DOHH2 (cell line): ENCODE data around the gene BAIAP2L1.
"Not testable (repeated sequence)": the region's sequence is repeated elsewhere in the genome, so short reads cannot be mapped to it uniquely, and the experiment has no call there.

Experiments used
- EZH2phosphoT487 ChIP-seq: fragments of 200-600 bp; sonication (generic); IDR thresholded peaks from 2 replicates; pipeline ENCODE4 v1.6.1; 2017; ENCODE audit warnings: borderline replicate concordance, mild to moderate bottlenecking, antibody characterized with exemption, low read length, moderate library complexity, mixed read lengths
- TF ChIP-seq, protein P1 (sequence below): fragments of 200-600 bp; sonication (generic); IDR thresholded peaks from one replicate; pipeline ENCODE4 v1.5.1; 2014; ENCODE audit warnings: antibody characterized with exemption, mild to moderate bottlenecking, low read depth, low read length; ENCODE audit not compliant: poor library complexity, severe bottlenecking

DNA sequence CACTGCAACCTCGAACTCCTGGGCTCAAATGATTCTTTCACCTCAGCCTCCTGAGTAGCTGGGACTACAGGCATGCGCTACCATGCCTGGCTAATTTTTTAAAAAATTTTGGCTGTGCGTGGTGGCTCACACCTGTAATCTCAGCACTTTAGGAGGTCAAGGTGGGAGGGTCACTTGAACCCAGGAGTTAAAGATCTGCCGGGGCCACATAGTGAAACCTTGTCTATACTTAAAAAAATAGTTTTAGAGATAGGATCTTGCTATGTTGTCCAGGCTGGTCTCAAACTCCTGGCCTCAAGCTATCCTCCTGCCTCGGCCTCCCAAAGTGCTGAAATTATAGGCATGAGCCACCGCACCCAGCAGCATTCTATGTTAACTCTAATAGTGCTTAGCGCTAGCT is 7.3 kb upstream of the BAIAP2L1 start:
- TF ChIP-seq, protein P1, sequence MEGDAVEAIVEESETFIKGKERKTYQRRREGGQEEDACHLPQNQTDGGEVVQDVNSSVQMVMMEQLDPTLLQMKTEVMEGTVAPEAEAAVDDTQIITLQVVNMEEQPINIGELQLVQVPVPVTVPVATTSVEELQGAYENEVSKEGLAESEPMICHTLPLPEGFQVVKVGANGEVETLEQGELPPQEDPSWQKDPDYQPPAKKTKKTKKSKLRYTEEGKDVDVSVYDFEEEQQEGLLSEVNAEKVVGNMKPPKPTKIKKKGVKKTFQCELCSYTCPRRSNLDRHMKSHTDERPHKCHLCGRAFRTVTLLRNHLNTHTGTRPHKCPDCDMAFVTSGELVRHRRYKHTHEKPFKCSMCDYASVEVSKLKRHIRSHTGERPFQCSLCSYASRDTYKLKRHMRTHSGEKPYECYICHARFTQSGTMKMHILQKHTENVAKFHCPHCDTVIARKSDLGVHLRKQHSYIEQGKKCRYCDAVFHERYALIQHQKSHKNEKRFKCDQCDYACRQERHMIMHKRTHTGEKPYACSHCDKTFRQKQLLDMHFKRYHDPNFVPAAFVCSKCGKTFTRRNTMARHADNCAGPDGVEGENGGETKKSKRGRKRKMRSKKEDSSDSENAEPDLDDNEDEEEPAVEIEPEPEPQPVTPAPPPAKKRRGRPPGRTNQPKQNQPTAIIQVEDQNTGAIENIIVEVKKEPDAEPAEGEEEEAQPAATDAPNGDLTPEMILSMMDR: not testable (repeated sequence)
- not testable (repeated sequence) for TF ChIP-seq EZH2phosphoT487
